Measurements from ENCODE around the gene BTLA. TPM values are rescaled to one million over a fixed set of nuclear protein-coding genes. Genes with fewer than 3 reads are reported as not detected.
"Not testable (repeated sequence)": the region's sequence is repeated elsewhere in the genome, so short reads cannot be mapped to it uniquely, and the experiment has no call there.

BTLA gene
- polyA plus RNA-seq, 1 experiment: not detected

DNA sequence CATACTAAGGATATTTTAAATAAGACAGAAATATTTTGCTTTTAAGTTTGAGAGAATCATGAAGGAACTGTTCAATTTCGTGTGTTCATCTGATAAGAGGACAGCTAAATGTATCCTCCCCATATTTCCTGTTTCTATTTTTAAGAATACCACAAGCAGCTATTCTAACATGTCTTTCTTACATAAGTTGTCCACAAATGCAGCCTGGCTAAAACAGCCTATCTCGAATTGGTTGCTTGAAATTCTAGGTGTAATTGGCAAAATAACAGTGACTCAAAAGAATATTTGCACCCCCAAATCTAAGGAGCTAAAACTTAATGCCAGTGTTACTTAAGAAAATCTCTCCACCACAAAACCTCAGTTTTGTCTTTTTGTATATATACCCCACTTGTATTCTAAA is 35.0 kb downstream of the BTLA start:
- TF ChIP-seq CTCF (IDR thresholded peaks at IDR 0.05; ENCODE audit: low read depth, low read length): no peak
- Histone ChIP-seq H3K9me3 (ENCODE audit: control insufficient read depth, insufficient read depth, low read length) (no peaks in the 10 kb centered on the region), H3K27ac (ENCODE audit: low read depth, low read length) (no peak overlapping the region), H3K4me3 (ENCODE audit: low read depth, low read length) (no peak overlapping the region), H3K27me3 (ENCODE audit: control insufficient read depth, insufficient read depth, low read length) (no peaks in the 10 kb centered on the region)
- ChIA-PET CTCF (interaction anchor here (0.7 kb wide), 1 partner anchor 48 kb away, joined by 7 read pairs; no protein-coding TSS in a partner anchor), POLR2A (no interaction called here)
- no peak for DNase-seq (ENCODE audit: low read depth, low spot score)

- H3K27ac ChIP-seq (ENCODE audit: low read depth, low read length): no peak overlapping the region
- ChIA-PET POLR2A (no interaction called here), CTCF (no interaction called here)
- H3K9me3 ChIP-seq (ENCODE audit: control insufficient read depth, insufficient read depth, low read length): no peaks in the 10 kb centered on the region
- no peak for TF ChIP-seq CTCF (IDR thresholded peaks at IDR 0.05; ENCODE audit: low read depth, low read length)
- no peak overlapping the region for H3K4me3 ChIP-seq (ENCODE audit: low read depth, low read length)
- no peaks in the 10 kb centered on the region for H3K27me3 ChIP-seq (ENCODE audit: control insufficient read depth, insufficient read depth, low read length)
- no peak for DNase-seq (ENCODE audit: low read depth, low spot score)
Observed at GRCh38 chr3:112463250-112463649, 36.0 kb downstream of the BTLA start.

GRCh38 chr3:112461787-112462186 is 37.5 kb downstream of the BTLA start:
- POLR2A ChIA-PET; H3K9me3 ChIP-seq (ENCODE audit: control insufficient read depth, insufficient read depth, low read length); CTCF ChIA-PET; H3K27ac ChIP-seq (ENCODE audit: low read depth, low read length); DNase-seq (ENCODE audit: low read depth, low spot score); H3K4me3 ChIP-seq (ENCODE audit: low read depth, low read length); H3K27me3 ChIP-seq (ENCODE audit: control insufficient read depth, insufficient read depth, low read length): not testable (repeated sequence)

GRCh38 chr3:112460519-112461195 is 38.6 kb downstream of the BTLA start:
- H3K9me3 ChIP-seq (ENCODE audit: control insufficient read depth, insufficient read depth, low read length): no peaks in the 10 kb centered on the region
- TF ChIP-seq CTCF (IDR thresholded peaks at IDR 0.05; ENCODE audit: low read depth, low read length): no peak
- CTCF ChIA-PET: no interaction called here
- H3K4me3 ChIP-seq (ENCODE audit: low read depth, low read length): no peak overlapping the region
- no peaks in the 10 kb centered on the region for H3K27me3 ChIP-seq (ENCODE audit: control insufficient read depth, insufficient read depth, low read length)
- DNase-seq (ENCODE audit: low read depth, low spot score): no peak
- no peak overlapping the region for H3K27ac ChIP-seq (ENCODE audit: low read depth, low read length)
- POLR2A ChIA-PET: no interaction called here

GRCh38 chr3:112459750-112460149 is 39.5 kb downstream of the BTLA start:
- TF ChIP-seq CTCF (IDR thresholded peaks at IDR 0.05; ENCODE audit: low read depth, low read length): no peak
- H3K27ac ChIP-seq (ENCODE audit: low read depth, low read length): no peak overlapping the region
- CTCF ChIA-PET: no interaction called here
- H3K27me3 ChIP-seq (ENCODE audit: control insufficient read depth, insufficient read depth, low read length): no peaks in the 10 kb centered on the region
- H3K9me3 ChIP-seq (ENCODE audit: control insufficient read depth, insufficient read depth, low read length): no peaks in the 10 kb centered on the region
- no peak overlapping the region for H3K4me3 ChIP-seq (ENCODE audit: low read depth, low read length)
- no peak for DNase-seq (ENCODE audit: low read depth, low spot score)
- POLR2A ChIA-PET: no interaction called here
